ENCODE measurements around the gene ASB10. TPM values are rescaled to one million over a fixed set of nuclear protein-coding genes. Genes with fewer than 3 reads are reported as not detected.

Gene ASB10
- total RNA-seq, 1 donor: not detected

GRCh38 chr7:151132461-151133205 is 54.4 kb downstream of the ASB10 start:
- H3K4me1 ChIP-seq (ENCODE audit: insufficient read depth, low read length): no peaks in the 10 kb centered on the region
- peaks cover 16% of the 10 kb centered on the region for H4K20me1 ChIP-seq (ENCODE audit: insufficient read depth, low read length)
- no peaks in the 10 kb centered on the region for H3K9me3 ChIP-seq (ENCODE audit: low read depth, low read length)
- peak; percentile 79 for DNase-seq (ENCODE audit: insufficient read length, low spot score, missing footprints)
- no peaks in the 10 kb centered on the region for H3K27me3 ChIP-seq (ENCODE audit: insufficient read depth, low read length)
- no peak overlapping the region for H3K27ac ChIP-seq (ENCODE audit: low read depth, low read length)
- H2AFZ ChIP-seq (ENCODE audit: low read length): no peak overlapping the region
- TF ChIP-seq CTCF (IDR thresholded peaks at IDR 0.05; ENCODE audit: extremely low read depth, low read depth, low read length): no peak
- no peaks in the 10 kb centered on the region for H3K79me2 ChIP-seq (ENCODE audit: insufficient read depth, low read length)
- H3K36me3 ChIP-seq (ENCODE audit: insufficient read depth, low read length): peaks cover 39% of the 10 kb centered on the region
- no peak overlapping the region for H3K4me2 ChIP-seq (ENCODE audit: insufficient read depth, low read length)
- H3K4me3 ChIP-seq (ENCODE audit: insufficient read depth, low read length): no peak overlapping the region

GRCh38 chr7:151131592-151132293 is 55.3 kb downstream of the ASB10 start:
- H3K4me1 ChIP-seq (ENCODE audit: insufficient read depth, low read length): no peaks in the 10 kb centered on the region
- H3K9me3 ChIP-seq (ENCODE audit: low read depth, low read length): no peaks in the 10 kb centered on the region
- peak; percentile 79 for DNase-seq (ENCODE audit: insufficient read length, low spot score, missing footprints)
- TF ChIP-seq CTCF (IDR thresholded peaks at IDR 0.05; ENCODE audit: extremely low read depth, low read depth, low read length): no peak
- no peak overlapping the region for H3K4me2 ChIP-seq (ENCODE audit: insufficient read depth, low read length)
- no peak overlapping the region for H2AFZ ChIP-seq (ENCODE audit: low read length)
- H3K4me3 ChIP-seq (ENCODE audit: insufficient read depth, low read length): no peak overlapping the region
- H3K79me2 ChIP-seq (ENCODE audit: insufficient read depth, low read length): no peaks in the 10 kb centered on the region
- peaks cover 21% of the 10 kb centered on the region for H4K20me1 ChIP-seq (ENCODE audit: insufficient read depth, low read length)
- H3K27me3 ChIP-seq (ENCODE audit: insufficient read depth, low read length): no peaks in the 10 kb centered on the region
- peaks cover 38% of the 10 kb centered on the region for H3K36me3 ChIP-seq (ENCODE audit: insufficient read depth, low read length)
- no peak overlapping the region for H3K27ac ChIP-seq (ENCODE audit: low read depth, low read length)

- H2AFZ ChIP-seq (ENCODE audit: low read length): no peak overlapping the region
- H3K9me3 ChIP-seq (ENCODE audit: low read depth, low read length): no peaks in the 10 kb centered on the region
- H3K4me2 ChIP-seq (ENCODE audit: insufficient read depth, low read length): no peak overlapping the region
- no peak overlapping the region for H3K4me3 ChIP-seq (ENCODE audit: insufficient read depth, low read length)
- H3K36me3 ChIP-seq (ENCODE audit: insufficient read depth, low read length): peaks cover 33% of the 10 kb centered on the region
- no peak overlapping the region for H3K27ac ChIP-seq (ENCODE audit: low read depth, low read length)
- H4K20me1 ChIP-seq (ENCODE audit: insufficient read depth, low read length): peaks cover 21% of the 10 kb centered on the region
- H3K79me2 ChIP-seq (ENCODE audit: insufficient read depth, low read length): no peaks in the 10 kb centered on the region
- no peaks in the 10 kb centered on the region for H3K27me3 ChIP-seq (ENCODE audit: insufficient read depth, low read length)
- no peak for TF ChIP-seq CTCF (IDR thresholded peaks at IDR 0.05; ENCODE audit: extremely low read depth, low read depth, low read length)
- DNase-seq (ENCODE audit: insufficient read length, low spot score, missing footprints): peak; percentile 77
- no peaks in the 10 kb centered on the region for H3K4me1 ChIP-seq (ENCODE audit: insufficient read depth, low read length)
Observed at GRCh38 chr7:151131224-151131591, 55.8 kb downstream of the ASB10 start.

GRCh38 chr7:151130741-151131157 is 56.3 kb downstream of the ASB10 start:
- Histone ChIP-seq H3K4me2 (ENCODE audit: insufficient read depth, low read length) (no peak overlapping the region), H3K79me2 (ENCODE audit: insufficient read depth, low read length) (no peaks in the 10 kb centered on the region), H3K4me1 (ENCODE audit: insufficient read depth, low read length) (no peaks in the 10 kb centered on the region), H3K27ac (ENCODE audit: low read depth, low read length) (no peak overlapping the region), H3K9me3 (ENCODE audit: low read depth, low read length) (no peaks in the 10 kb centered on the region), H4K20me1 (ENCODE audit: insufficient read depth, low read length) (peaks cover 21% of the 10 kb centered on the region), H3K4me3 (ENCODE audit: insufficient read depth, low read length) (no peak overlapping the region), H3K27me3 (ENCODE audit: insufficient read depth, low read length) (no peaks in the 10 kb centered on the region), H3K36me3 (ENCODE audit: insufficient read depth, low read length) (peaks cover 31% of the 10 kb centered on the region), H2AFZ (ENCODE audit: low read length) (no peak overlapping the region)
- TF ChIP-seq CTCF (IDR thresholded peaks at IDR 0.05; ENCODE audit: extremely low read depth, low read depth, low read length): no peak
- peak; percentile 73 for DNase-seq (ENCODE audit: insufficient read length, low spot score, missing footprints)
